ENCODE data around the gene TNFAIP8L1.

DNA sequence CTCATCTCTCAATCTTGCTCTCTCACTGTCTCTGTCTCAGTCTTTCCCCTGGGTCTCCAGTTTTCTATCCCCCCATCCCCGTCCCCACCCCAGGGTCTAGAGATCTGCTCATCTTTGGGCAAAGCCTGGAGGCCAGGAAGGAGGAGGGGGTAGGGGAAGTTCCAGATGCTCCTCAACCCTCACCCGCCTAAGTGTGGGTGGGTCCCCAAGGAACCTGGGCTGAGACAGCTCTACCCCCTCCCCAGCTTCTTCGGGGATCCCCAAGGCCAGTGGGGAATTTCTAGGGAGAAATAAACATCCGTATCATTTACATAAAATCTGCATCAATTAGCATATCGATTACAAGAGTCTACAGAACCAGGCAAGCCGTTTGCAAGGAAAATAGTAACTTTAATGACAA is 48.0 kb upstream of the TNFAIP8L1 start:
- TF ChIP-seq POLR2AphosphoS5 (IDR thresholded peaks at IDR 0.05; ENCODE audit: borderline replicate concordance, low read depth, low read length) (no peak), EZH2 (IDR thresholded peaks at IDR 0.05) (no peak)
